GM23338 (cell line): ENCODE measurements around the gene UCKL1. TPM values are rescaled to one million over a fixed set of nuclear protein-coding genes. Genes with fewer than 3 reads are reported as not detected.

Experiments
- ATAC-seq: fragments of 200-7000 bp; cut with Tn5 transposase; 3 replicates; pipeline ENCODE4 v1.9.1; 2020
- DNase-seq: peaks from one replicate; pipeline ENCODE4 v3.0.0-alpha.2; 2015; ENCODE audit warnings: low spot score
- H2AFZ ChIP-seq: fragments of 200-600 bp; sonication (generic); 2 replicates; pipeline ENCODE4 v1.8.0; 2016; ENCODE audit warnings: antibody characterized with exemption, mild to moderate bottlenecking, moderate library complexity
- H3F3A ChIP-seq: fragments of 200-600 bp; sonication (generic); replicated peaks from 2 replicates; pipeline ENCODE4 v1.8.0; 2017; ENCODE audit warnings: antibody characterized with exemption, mixed run types, low read depth
- H3K27ac ChIP-seq: fragments of 200-600 bp; sonication (generic); 2 replicates; pipeline ENCODE4 v1.6.1; 2016; ENCODE audit warnings: low read depth
- H3K27me3 ChIP-seq: fragments of 200-600 bp; sonication (generic); 2 replicates; pipeline ENCODE4 v1.8.0; 2016; ENCODE audit warnings: mild to moderate bottlenecking, mixed run types, moderate library complexity; ENCODE audit not compliant: insufficient read depth
- H3K36me3 ChIP-seq: fragments of 200-600 bp; sonication (generic); 2 replicates; pipeline ENCODE4 v1.8.0; 2016; ENCODE audit warnings: mild to moderate bottlenecking; ENCODE audit not compliant: insufficient read depth
- H3K4me1 ChIP-seq: fragments of 200-600 bp; sonication (generic); 2 replicates; pipeline ENCODE4 v1.8.0; 2016; ENCODE audit warnings: mild to moderate bottlenecking, moderate library complexity; ENCODE audit not compliant: insufficient read depth
- H3K4me2 ChIP-seq: fragments of 200-600 bp; sonication (generic); 2 replicates; pipeline ENCODE4 v1.7.1; 2017; ENCODE audit warnings: mixed run types
- H3K4me3 ChIP-seq: fragments of 200-600 bp; sonication (generic); 2 replicates; pipeline ENCODE4 v1.6.1; 2016; ENCODE audit warnings: mixed run types
- H3K79me2 ChIP-seq: fragments of 200-600 bp; sonication (generic); replicated peaks from 2 replicates; pipeline ENCODE4 v1.8.0; 2017; ENCODE audit warnings: mild to moderate bottlenecking; ENCODE audit not compliant: insufficient read depth
- H3K9me2 ChIP-seq: fragments of 200-600 bp; sonication (generic); 2 replicates; pipeline ENCODE4 v1.8.0; 2017; ENCODE audit not compliant: insufficient read depth
- H4K20me1 ChIP-seq: fragments of 200-600 bp; sonication (generic); replicated peaks from 2 replicates; pipeline ENCODE4 v1.8.0; 2017; ENCODE audit warnings: mild to moderate bottlenecking; ENCODE audit not compliant: insufficient read depth
- H3K27ac Mint-ChIP-seq: 2 replicates; pipeline ENCODE4 v1.8.0; 2020; ENCODE audit warnings: inconsistent platforms, mild to moderate bottlenecking, moderate library complexity, mixed read lengths
- H3K27me3 Mint-ChIP-seq: 3 replicates; pipeline ENCODE4 v1.8.0; 2022; ENCODE audit warnings: low read depth, mild to moderate bottlenecking, moderate library complexity, mixed read lengths, inconsistent platforms; ENCODE audit not compliant: insufficient read depth, poor library complexity
- H3K36me3 Mint-ChIP-seq: 3 replicates; pipeline ENCODE4 v1.8.0; 2021; ENCODE audit warnings: low read depth, mild to moderate bottlenecking, inconsistent platforms, moderate library complexity, mixed read lengths
- H3K4me1 Mint-ChIP-seq: 3 replicates; pipeline ENCODE4 v1.8.0; 2020; ENCODE audit warnings: mild to moderate bottlenecking, inconsistent platforms, mixed read lengths
- H3K4me3 Mint-ChIP-seq: 3 replicates; pipeline ENCODE4 v1.8.0; 2021; ENCODE audit warnings: moderate library complexity, mild to moderate bottlenecking, inconsistent platforms, mixed read lengths
- H3K9me3 Mint-ChIP-seq: 3 replicates; pipeline ENCODE4 v1.8.0; 2020; ENCODE audit warnings: moderate library complexity, mild to moderate bottlenecking, inconsistent platforms, mixed read lengths
- CREB1 ChIP-seq: fragments of 250-450 bp; sonication (Bioruptor Pico); IDR thresholded peaks from 2 replicates; pipeline ENCODE4 v1.5.0; 2020; ENCODE audit warnings: low read depth, mild to moderate bottlenecking, moderate library complexity
- EZH2phosphoT487 ChIP-seq: fragments of 200-600 bp; sonication (generic); IDR thresholded peaks from one replicate; pipeline ENCODE4 v1.8.1; 2018; ENCODE audit warnings: antibody characterized with exemption; ENCODE audit not compliant: unreplicated experiment
- POLR2AphosphoS5 ChIP-seq: IDR thresholded peaks from 2 replicates; pipeline ENCODE4 v1.6.1; 2016; ENCODE audit warnings: antibody characterized with exemption, low read depth
- ZNF114 ChIP-seq: fragments of 250-450 bp; sonication (Bioruptor Pico); IDR thresholded peaks from 2 replicates; pipeline ENCODE4 v1.5.0; 2020; ENCODE audit warnings: mild to moderate bottlenecking, moderate library complexity
- ZNF331 ChIP-seq: fragments of 250-450 bp; sonication (Bioruptor Pico); IDR thresholded peaks from 2 replicates; pipeline ENCODE4 v1.5.0; 2020; ENCODE audit warnings: low read depth, mild to moderate bottlenecking, moderate library complexity
- polyA plus RNA-seq: library from polyadenylated mRNA; unstranded; fragments of >200 nt; fragmentation: Nextera tagmentation; extraction: Ambion mirVana; gene quantifications from 2 replicates; pipeline ENCODE4 v1.2.1, GENCODE V29; 2016
- total RNA-seq: library from RNA; depleted of rRNA; stranded (reverse); fragments of >200 nt; shearing (Covaris generic); gene quantifications from 2 replicates; pipeline ENCODE4 v1.2.3, GENCODE V29; 2014
- TF ChIP-seq, protein P1 (sequence below), 2 experiments: fragments of 200-600 bp in 1 of 2; sonication (generic) in 1 of 2; conservative IDR thresholded peaks; 2 replicates each; pipeline versions ENCODE4 v1.5.1 to v1.6.1; 2016 to 2017; ENCODE audit warnings: antibody characterized with exemption in 2 of 2, low read depth in 2 of 2, mild to moderate bottlenecking in 2 of 2, moderate library complexity in 1 of 2
- TF ChIP-seq, protein P2 (sequence below): IDR thresholded peaks from one replicate; pipeline ENCODE4 v1.6.1; 2018; ENCODE audit warnings: antibody characterized with exemption; ENCODE audit not compliant: unreplicated experiment

Gene UCKL1
- total and polyA plus RNA-seq, 2 experiments from 2014 or later = 56.8 to 82.5 TPM

DNA sequence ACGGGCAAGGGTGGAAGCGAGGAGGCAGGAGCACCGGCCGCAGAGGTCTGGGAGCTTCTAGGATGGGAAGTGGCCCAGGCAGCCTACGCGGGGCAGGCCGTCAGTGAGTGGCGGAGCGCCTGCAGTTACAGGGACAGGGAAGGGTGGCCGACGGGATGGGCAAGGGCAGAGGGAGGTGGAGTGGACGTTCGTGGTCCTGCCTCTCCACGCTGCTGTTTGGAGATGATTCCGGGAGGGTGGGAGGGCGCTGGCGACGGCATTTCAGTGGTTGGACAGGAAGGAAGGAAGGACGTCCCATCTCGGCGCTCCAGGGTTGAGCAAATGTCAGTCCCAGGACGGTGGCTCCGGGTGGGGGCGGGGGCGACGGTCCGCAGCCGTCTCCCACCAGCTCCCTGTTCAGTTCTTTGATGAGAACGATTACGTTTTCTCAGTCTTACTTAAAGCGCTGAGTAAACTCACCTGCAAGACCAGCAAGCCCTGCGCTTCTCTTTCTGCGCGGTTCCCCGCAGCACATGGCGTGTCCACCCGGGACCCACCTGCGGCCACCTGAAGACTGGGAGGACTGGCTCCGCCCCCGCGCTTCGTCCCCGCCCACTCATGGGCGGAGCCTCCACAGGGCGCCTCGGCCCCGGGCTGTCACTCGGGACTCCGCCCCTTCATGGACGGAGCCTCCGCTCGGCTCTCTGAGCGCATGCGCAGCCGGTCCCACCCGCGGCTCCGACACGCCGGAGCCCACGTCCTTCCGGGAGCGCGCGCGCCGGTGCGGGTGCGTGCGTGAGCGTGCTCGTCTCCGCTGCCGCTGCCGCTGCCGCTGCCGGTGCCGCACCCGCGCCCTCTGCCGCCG is 61.6 kb downstream of the UCKL1 start, which contains the start of gene DNAJC5:
TSS of gene DNAJC5 (plus strand) at position 769 of the 844 bp plus-strand sequence. CDS start 33,220 bp downstream, outside the sequence.
- H3K36me3 ChIP-seq = peaks cover 6% of the 10 kb centered on the region; the same call in 1 of the 2 replicates
- H3K27me3 ChIP-seq = no peaks in the 10 kb centered on the region
- Mint-ChIP-seq H3K27me3 (peaks cover 17% of the 10 kb centered on the region), H3K36me3 (peaks cover 18% of the 10 kb centered on the region), H3K4me1 (peaks cover 16% of the 10 kb centered on the region), H3K4me3 (peak within 1 kb of the TSS; percentile 86), H3K27ac (peak within 1 kb of the TSS; percentile 40; the same call in 1 of the 2 replicates), H3K9me3 (no peaks in the 10 kb centered on the region)
- H3K27ac ChIP-seq = no peak within 1 kb of the TSS
- peak; percentile 88 for DNase-seq
- peak; percentile 79 for ATAC-seq
- H3K9me2 ChIP-seq = no peaks in the 10 kb centered on the region
- peak within 1 kb of the TSS; percentile 81 for H3K4me2 ChIP-seq
- peaks cover 8% of the 10 kb centered on the region; the same call in 1 of the 2 replicates for H3K4me1 ChIP-seq
- peaks cover 37% of the 10 kb centered on the region for H3K79me2 ChIP-seq
- TF ChIP-seq, protein P1, sequence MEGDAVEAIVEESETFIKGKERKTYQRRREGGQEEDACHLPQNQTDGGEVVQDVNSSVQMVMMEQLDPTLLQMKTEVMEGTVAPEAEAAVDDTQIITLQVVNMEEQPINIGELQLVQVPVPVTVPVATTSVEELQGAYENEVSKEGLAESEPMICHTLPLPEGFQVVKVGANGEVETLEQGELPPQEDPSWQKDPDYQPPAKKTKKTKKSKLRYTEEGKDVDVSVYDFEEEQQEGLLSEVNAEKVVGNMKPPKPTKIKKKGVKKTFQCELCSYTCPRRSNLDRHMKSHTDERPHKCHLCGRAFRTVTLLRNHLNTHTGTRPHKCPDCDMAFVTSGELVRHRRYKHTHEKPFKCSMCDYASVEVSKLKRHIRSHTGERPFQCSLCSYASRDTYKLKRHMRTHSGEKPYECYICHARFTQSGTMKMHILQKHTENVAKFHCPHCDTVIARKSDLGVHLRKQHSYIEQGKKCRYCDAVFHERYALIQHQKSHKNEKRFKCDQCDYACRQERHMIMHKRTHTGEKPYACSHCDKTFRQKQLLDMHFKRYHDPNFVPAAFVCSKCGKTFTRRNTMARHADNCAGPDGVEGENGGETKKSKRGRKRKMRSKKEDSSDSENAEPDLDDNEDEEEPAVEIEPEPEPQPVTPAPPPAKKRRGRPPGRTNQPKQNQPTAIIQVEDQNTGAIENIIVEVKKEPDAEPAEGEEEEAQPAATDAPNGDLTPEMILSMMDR (conservative IDR thresholded peaks at IDR 0.05; ENCODE audit: low read depth in 2 of 2) = no peak
- TF ChIP-seq EZH2phosphoT487 = no peak
- peak; percentile 64; the same call in 1 of the 2 replicates for TF ChIP-seq POLR2AphosphoS5
- no peak for TF ChIP-seq ZNF331
- TF ChIP-seq, protein P2, sequence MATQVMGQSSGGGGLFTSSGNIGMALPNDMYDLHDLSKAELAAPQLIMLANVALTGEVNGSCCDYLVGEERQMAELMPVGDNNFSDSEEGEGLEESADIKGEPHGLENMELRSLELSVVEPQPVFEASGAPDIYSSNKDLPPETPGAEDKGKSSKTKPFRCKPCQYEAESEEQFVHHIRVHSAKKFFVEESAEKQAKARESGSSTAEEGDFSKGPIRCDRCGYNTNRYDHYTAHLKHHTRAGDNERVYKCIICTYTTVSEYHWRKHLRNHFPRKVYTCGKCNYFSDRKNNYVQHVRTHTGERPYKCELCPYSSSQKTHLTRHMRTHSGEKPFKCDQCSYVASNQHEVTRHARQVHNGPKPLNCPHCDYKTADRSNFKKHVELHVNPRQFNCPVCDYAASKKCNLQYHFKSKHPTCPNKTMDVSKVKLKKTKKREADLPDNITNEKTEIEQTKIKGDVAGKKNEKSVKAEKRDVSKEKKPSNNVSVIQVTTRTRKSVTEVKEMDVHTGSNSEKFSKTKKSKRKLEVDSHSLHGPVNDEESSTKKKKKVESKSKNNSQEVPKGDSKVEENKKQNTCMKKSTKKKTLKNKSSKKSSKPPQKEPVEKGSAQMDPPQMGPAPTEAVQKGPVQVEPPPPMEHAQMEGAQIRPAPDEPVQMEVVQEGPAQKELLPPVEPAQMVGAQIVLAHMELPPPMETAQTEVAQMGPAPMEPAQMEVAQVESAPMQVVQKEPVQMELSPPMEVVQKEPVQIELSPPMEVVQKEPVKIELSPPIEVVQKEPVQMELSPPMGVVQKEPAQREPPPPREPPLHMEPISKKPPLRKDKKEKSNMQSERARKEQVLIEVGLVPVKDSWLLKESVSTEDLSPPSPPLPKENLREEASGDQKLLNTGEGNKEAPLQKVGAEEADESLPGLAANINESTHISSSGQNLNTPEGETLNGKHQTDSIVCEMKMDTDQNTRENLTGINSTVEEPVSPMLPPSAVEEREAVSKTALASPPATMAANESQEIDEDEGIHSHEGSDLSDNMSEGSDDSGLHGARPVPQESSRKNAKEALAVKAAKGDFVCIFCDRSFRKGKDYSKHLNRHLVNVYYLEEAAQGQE = no peak
- TF ChIP-seq ZNF114 = no peak
- peaks cover 27% of the 10 kb centered on the region for H3F3A ChIP-seq
- H3K4me3 ChIP-seq = peak within 1 kb of the TSS; percentile 79
- H2AFZ ChIP-seq = peak within 1 kb of the TSS; percentile 0; the same call in 1 of the 2 replicates
- H4K20me1 ChIP-seq = peaks cover 29% of the 10 kb centered on the region

DNA sequence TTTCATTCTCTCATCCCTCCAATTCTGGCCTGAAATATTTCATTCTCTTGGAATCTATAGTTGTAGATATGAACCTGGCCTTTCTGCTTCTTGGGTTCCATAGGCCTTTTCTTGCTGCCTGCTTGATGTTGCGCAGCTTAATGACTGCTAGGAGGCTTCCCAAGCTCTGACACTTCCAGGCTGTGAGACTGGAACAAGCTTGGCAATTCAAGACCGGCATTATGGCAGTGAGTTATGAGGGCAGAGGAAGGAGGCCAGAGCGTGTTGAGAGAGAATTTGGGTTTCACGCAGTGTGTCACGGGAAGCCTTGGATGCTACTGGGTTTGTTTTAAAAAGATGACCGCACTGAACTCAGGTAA is 62.2 kb downstream of the UCKL1 start:
- H3K36me3 Mint-ChIP-seq = peaks cover 24% of the 10 kb centered on the region
- Histone ChIP-seq H3K36me3 (peaks cover 6% of the 10 kb centered on the region; the same call in 1 of the 2 replicates), H3F3A (peaks cover 28% of the 10 kb centered on the region), H3K4me1 (peaks cover 8% of the 10 kb centered on the region; the same call in 1 of the 2 replicates), H2AFZ (no peak overlapping the region), H3K27ac (no peak overlapping the region), H3K4me3 (peak overlapping the region; percentile 79), H3K79me2 (peaks cover 31% of the 10 kb centered on the region), H3K27me3 (no peaks in the 10 kb centered on the region), H3K9me2 (no peaks in the 10 kb centered on the region), H4K20me1 (peaks cover 29% of the 10 kb centered on the region), H3K4me2 (peak overlapping the region; percentile 66)
- H3K9me3 Mint-ChIP-seq = no peaks in the 10 kb centered on the region
- H3K4me1 Mint-ChIP-seq = peaks cover 16% of the 10 kb centered on the region
- H3K27me3 Mint-ChIP-seq = peaks cover 17% of the 10 kb centered on the region
- H3K4me3 Mint-ChIP-seq = peak overlapping the region; percentile 79
- H3K27ac Mint-ChIP-seq = no peak overlapping the region
- DNase-seq (no peak), ATAC-seq (no peak)
- TF ChIP-seq CREB1 (CRISPR knock-in tag) = no peak
- TF ChIP-seq, protein P2 = no peak
